ENCODE data around the gene NSG1. TPM values are rescaled to one million over a fixed set of nuclear protein-coding genes. Genes with fewer than 3 reads are reported as not detected.

Gene NSG1, protein sequence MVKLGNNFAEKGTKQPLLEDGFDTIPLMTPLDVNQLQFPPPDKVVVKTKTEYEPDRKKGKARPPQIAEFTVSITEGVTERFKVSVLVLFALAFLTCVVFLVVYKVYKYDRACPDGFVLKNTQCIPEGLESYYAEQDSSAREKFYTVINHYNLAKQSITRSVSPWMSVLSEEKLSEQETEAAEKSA
- total RNA-seq (2021; fragmentation: NEBNext Ultra II Directional; extraction: Animal tissue kit (Norgen Biotek cat#: 25700)) (56.6 and 61.4 TPM in 2 replicates), polyA plus RNA-seq (2011; rRNA removed) (35.7 and 60.0 TPM in 2 replicates), polyA minus RNA-seq (2011; rRNA and poly(A)+ RNA removed) (30.0 and 42.4 TPM in 2 replicates)
- polyA plus RNA-seq (2011; cell fraction: cytosol; rRNA removed): 34.1 TPM
- polyA plus RNA-seq (2011; cell fraction: nucleus; rRNA removed): 44.9 TPM
- 52.4 to 65.6 TPM (median 59.1 TPM) in 4 replicates for polyA plus RNA-seq (2012, experiment 1 of 2)
- 30.2 TPM for polyA plus RNA-seq (2012, experiment 2 of 2)
- 44.8 TPM for polyA plus RNA-seq (2013, experiment 1 of 2)
- 56.6 TPM for polyA plus RNA-seq (2013, experiment 2 of 2)
- 14.4 TPM for polyA minus RNA-seq (2011; cell fraction: cytosol; rRNA and poly(A)+ RNA removed)
- polyA minus RNA-seq (2011; cell fraction: nucleus; rRNA and poly(A)+ RNA removed): 11.0 TPM
- long read RNA-seq, experiment 1, transcript NSG1-203 (5 exons, 2,254 nt): major isoform, 18 of 75 reads
- long read RNA-seq, experiment 1, partial matches to known transcripts: 29 of 75 reads
- long read RNA-seq, experiment 1, other reads (novel, unspliced or antisense): 26 of 75 reads
- long read RNA-seq, experiment 2, transcript NSG1-203 (5 exons, 2,254 nt): major isoform, 59 of 86 reads
- long read RNA-seq, experiment 2, partial matches to known transcripts: 26 of 86 reads
- long read RNA-seq, experiment 2, other reads (novel, unspliced or antisense): 1 of 86 reads

DNA sequence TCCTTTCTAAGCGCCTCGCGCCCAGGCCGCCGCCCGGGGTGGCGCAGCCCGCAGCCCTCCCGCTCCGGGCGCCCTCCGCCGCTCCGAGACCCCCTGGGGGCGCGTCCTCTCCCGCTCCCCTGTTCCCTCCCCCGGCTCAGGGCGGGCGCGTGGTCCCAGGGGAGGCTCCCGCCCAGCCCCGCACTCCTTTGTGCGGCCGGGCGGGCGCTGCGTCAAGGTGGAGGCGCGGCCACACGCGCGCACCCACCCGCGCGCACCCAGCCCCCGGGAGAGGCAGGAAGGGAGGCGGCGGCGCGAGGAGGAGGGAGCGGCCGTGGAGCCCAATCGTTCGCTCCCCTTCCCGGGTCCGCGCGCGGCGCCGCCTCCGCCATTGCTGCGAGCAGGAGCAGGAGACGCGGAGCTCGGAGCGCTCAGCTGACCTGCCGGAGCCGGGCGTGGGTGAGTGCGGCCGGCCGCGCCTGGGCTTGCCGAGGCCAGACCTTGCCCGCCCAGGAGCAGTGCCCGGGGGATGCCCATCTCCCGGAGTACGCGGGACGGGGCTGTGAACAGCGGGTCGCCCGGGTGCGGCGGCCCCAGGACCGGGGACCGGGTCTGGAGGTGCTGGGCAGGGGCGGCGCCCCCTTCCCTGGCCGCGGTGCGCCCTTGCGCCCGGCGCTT lies at the start of gene NSG1:
NSG1 (plus strand) TSS at position 367 of the 657 bp plus-strand sequence. CDS start 528 bp downstream, outside the sequence.
- WGBS, 2 experiments (ENCODE audit: extremely low coverage in 1 of 2, insufficient coverage in 1 of 2, insufficient read length in 1 of 2, insufficient replicate concordance in 2 of 2, low coverage in 1 of 2, low lambda C conversion rate in 2 of 2, missing lambda C conversion rate in 1 of 2): 1% methylated on average over 31 of the region's 87 CpGs; no CpG with 5 or more reads in 1 of the 2 experiments
- H3K9me3 ChIP-seq (ENCODE audit: insufficient read depth in 2 of 2, low read depth in 1 of 2, low read length in 1 of 2): no peaks in the 10 kb centered on the region
- H3K56ac ChIP-seq (replicated peaks; ENCODE audit: insufficient read length, low read depth, low read length): peak within 1 kb of the TSS; percentile 23
- ChIA-PET CTCF (ENCODE audit: partially characterized antibody) (interaction anchor here (0.9 to 4.1 kb wide), 4 partner anchors 9 to 127 kb away, joined by 3 to 28 read pairs (median 4); no protein-coding TSS in a partner anchor), POLR2A (ENCODE audit: partially characterized antibody) (no interaction called here)
- H3K27ac ChIP-seq (ENCODE audit: low read depth, low read length): no peak within 1 kb of the TSS
- H3K4me3 ChIP-seq (ENCODE audit: extremely low read depth in 1 of 4, insufficient read depth in 2 of 4, low read depth in 3 of 4, low read length in 4 of 4): peak within 1 kb of the TSS; percentile 67 to 92 (median 67)
- H3K9ac ChIP-seq (replicated peaks in 1 of 4; ENCODE audit: extremely low read depth in 1 of 4, low read depth in 3 of 4, low read length in 3 of 4): peak within 1 kb of the TSS in 3 of 4 experiments; percentile 54 to 77 (median 70); a peak in 5 of 7 replicates
- no peaks in the 10 kb centered on the region for H3K79me1 ChIP-seq (ENCODE audit: low read depth, low read length)
- H3K4me2 ChIP-seq (ENCODE audit: insufficient read depth in 1 of 2, low read depth in 2 of 2, low read length in 2 of 2): peak within 1 kb of the TSS; percentile 72 to 94
- no peak within 1 kb of the TSS for H2BK120ac ChIP-seq (replicated peaks; ENCODE audit: low read depth, low read length)
- peak within 1 kb of the TSS; percentile 48 for H3K18ac ChIP-seq (ENCODE audit: extremely low read depth, low read length)
- no peak within 1 kb of the TSS for H2BK15ac ChIP-seq (ENCODE audit: low read length)
- no peak within 1 kb of the TSS for H2BK20ac ChIP-seq (ENCODE audit: low read length)
- peaks cover 8 to 35% (median 26%) of the 10 kb centered on the region in 4 experiments; a peak in 6 of 7 replicates for H3K27me3 ChIP-seq (replicated peaks in 1 of 4; ENCODE audit: control insufficient read depth in 3 of 4, extremely low read depth in 1 of 4, insufficient read depth in 3 of 4, low read length in 3 of 4)
- FAIRE-seq: no peak
- no peak within 1 kb of the TSS for H4K91ac ChIP-seq (replicated peaks; ENCODE audit: insufficient read length, low read length)
- H4K8ac ChIP-seq (ENCODE audit: extremely low read depth, insufficient read depth, low read length): peak within 1 kb of the TSS; percentile 51
- H2BK12ac ChIP-seq (ENCODE audit: low read depth, low read length): peak within 1 kb of the TSS; percentile 50; the same call in 1 of the 2 replicates
- peaks cover 0 to 12% (median under 1%) of the 10 kb centered on the region in 4 experiments; a peak in 4 of 7 replicates for H3K4me1 ChIP-seq (replicated peaks in 1 of 4; ENCODE audit: control insufficient read depth in 3 of 4, insufficient read depth in 4 of 4, low read length in 3 of 4)
- peaks cover 0 to 2% of the 10 kb centered on the region in 2 experiments for H4K20me1 ChIP-seq (replicated peaks in 1 of 2; ENCODE audit: control insufficient read depth in 1 of 2, insufficient read depth in 2 of 2, low read length in 2 of 2)
- no peak within 1 kb of the TSS for H2AFZ ChIP-seq (ENCODE audit: low read length)
- peak in 1 of 2 experiments; percentile 71 for DNase-seq (ENCODE audit: low read depth in 1 of 2, low spot score in 2 of 2)
- no peaks in the 10 kb centered on the region for H3K79me2 ChIP-seq (ENCODE audit: control insufficient read depth in 1 of 2, insufficient read depth in 2 of 2, low read length in 2 of 2)
- no peak within 1 kb of the TSS for H2BK5ac ChIP-seq (ENCODE audit: low read depth, low read length)
- H2AK5ac ChIP-seq (ENCODE audit: low read depth, low read length): no peak within 1 kb of the TSS
- H3K36me3 ChIP-seq (ENCODE audit: control insufficient read depth in 2 of 4, insufficient read depth in 4 of 4, low read length in 3 of 4): peaks cover 0 to 2% (median under 1%) of the 10 kb centered on the region in 4 experiments; a peak in 3 of 8 replicates
- no peak within 1 kb of the TSS for H3K23ac ChIP-seq (ENCODE audit: insufficient read length)
- no peak within 1 kb of the TSS for H3K4ac ChIP-seq (replicated peaks; ENCODE audit: insufficient read length, low read depth, low read length)
- no peak within 1 kb of the TSS for H3K14ac ChIP-seq (ENCODE audit: insufficient read length)
- peaks cover 18% of the 10 kb centered on the region; the same call in 1 of the 2 replicates for H3K23me2 ChIP-seq (ENCODE audit: low read depth, low read length)
- no peak within 1 kb of the TSS for H4K5ac ChIP-seq (ENCODE audit: insufficient read length, low read depth, low read length)
- no peak for TF ChIP-seq SAP30 (IDR thresholded peaks at IDR 0.05; ENCODE audit: insufficient read depth, insufficient replicate concordance, low read length)
- TF ChIP-seq CBX5 (IDR thresholded peaks at IDR 0.05; ENCODE audit: low read depth, low read length): no peak
- TF ChIP-seq CTBP2 (IDR thresholded peaks at IDR 0.05; ENCODE audit: borderline replicate concordance, insufficient read depth, insufficient read length, low read length): peak; percentile 24
- no peak for TF ChIP-seq TAF7 (optimal IDR thresholded peaks at IDR 0.05; ENCODE audit: borderline replicate concordance, low read depth, low read length)
- no peak for TF ChIP-seq BCL11A (IDR thresholded peaks at IDR 0.05; ENCODE audit: low read depth in 2 of 2, low read length in 2 of 2)
- TF ChIP-seq EP300 (IDR thresholded peaks at IDR 0.05; ENCODE audit: borderline replicate concordance in 1 of 2, low read depth in 2 of 2, low read length in 2 of 2): no peak
- TF ChIP-seq SIX5 (IDR thresholded peaks at IDR 0.05; ENCODE audit: low read depth, low read length): no peak

Measured in H1 (cell line).